Motor neuron (in vitro differentiated cells): ENCODE data around the gene BRMS1. TPM values are rescaled to one million over a fixed set of nuclear protein-coding genes. Genes with fewer than 3 reads are reported as not detected.
"Not testable (repeated sequence)": the region's sequence is repeated elsewhere in the genome, so short reads cannot be mapped to it uniquely, and the experiment has no call there.

Experiments
- ATAC-seq, 8 experiments: fragments of 200-7000 bp; cut with Tn5 transposase; replicated peaks in 6 of 8; 2 replicates each; pipeline ENCODE4 v1.8.0; 2021; ENCODE audit warnings: mild to moderate bottlenecking in 8 of 8, moderate library complexity in 8 of 8
- H3K27ac ChIP-seq, 2 donors: fragments of 250-450 bp; sonication (Bioruptor Pico); 2 replicates each; pipeline ENCODE4 v1.9.0; 2021; ENCODE audit warnings: antibody characterized with exemption in 2 of 2, mild to moderate bottlenecking in 2 of 2, moderate library complexity in 1 of 2
- H3K4me1 ChIP-seq, 2 donors: fragments of 250-450 bp; sonication (Bioruptor Pico); replicated peaks in 1 of 2; 2 replicates each; pipeline ENCODE4 v1.6.1; 2021; ENCODE audit warnings: antibody characterized with exemption in 2 of 2, mild to moderate bottlenecking in 2 of 2, moderate library complexity in 1 of 2
- H3K4me3 ChIP-seq, 5 donors: fragments of 250-450 bp; sonication (Bioruptor Pico); 2 replicates each; pipeline ENCODE4 v1.9.0; 2021; ENCODE audit warnings: antibody characterized with exemption in 5 of 5, mild to moderate bottlenecking in 5 of 5, moderate library complexity in 4 of 5
- WGBS, 10 experiments: fragments of 450-650 bp; shearing (Covaris generic); methylation state at CpG; one replicate each; pipeline ENCODE4 v1.0.0; 2022; 5-methylcytosine and 5-hydroxymethylcytosine counted together
- in situ Hi-C, 9 experiments: fragments of 400-800 bp; cut with MboI; loops; one replicate each; pipeline ENCODE4 v1.15.0; 2021; ENCODE audit warnings: low sequenced_read_pairs in 9 of 9, low pct_unique_long_range_greater_than_20kb in 2 of 9; ENCODE audit not compliant: unreplicated experiment in 9 of 9
- total RNA-seq, 8 experiments: library from RNA; unstranded; fragments of 300-600 nt; gene quantifications; 2 replicates each; pipeline versions ENCODE4 v1.2.3 to v1.2.4, GENCODE V29; 2022

BRMS1 gene
- total RNA-seq, 8 experiments from 2014 or later: 17.5 to 55.5 (median 34.7) TPM

DNA sequence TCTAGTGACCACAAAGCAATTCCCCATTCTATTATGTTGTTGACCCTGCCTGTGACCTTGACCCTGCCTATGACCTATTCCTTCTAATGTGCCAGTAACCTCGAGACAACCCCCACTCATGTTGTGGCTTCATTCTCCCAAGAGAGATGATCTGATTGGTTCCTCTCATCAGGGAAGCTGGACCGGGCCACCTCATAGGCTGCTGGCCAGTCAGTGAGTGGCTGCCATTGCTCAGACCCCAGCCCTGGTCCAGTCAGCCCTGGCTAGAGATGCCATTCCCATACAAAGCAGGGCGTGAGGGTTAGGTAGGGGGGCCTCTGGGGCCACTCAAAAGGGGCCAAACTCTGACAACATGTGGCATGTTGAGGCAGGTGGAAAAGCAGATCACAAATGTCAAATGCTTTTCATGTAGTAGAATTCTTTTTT lies 14.8 kb upstream of the BRMS1 start:
- Histone ChIP-seq H3K27ac (no peak overlapping the region), H3K4me1 (no peaks in the 10 kb centered on the region), H3K4me3 (no peak overlapping the region)
- in situ Hi-C loops: no loop called here
- 40 to 100% (median 54%) methylated on average over 1 to 3 of the region's 3 CpGs; no CpG with 5 or more reads in 2 of the 10 experiments for WGBS, 10 experiments
- ATAC-seq: peak in 2 of 8 experiments; percentile 14 to 17

DNA sequence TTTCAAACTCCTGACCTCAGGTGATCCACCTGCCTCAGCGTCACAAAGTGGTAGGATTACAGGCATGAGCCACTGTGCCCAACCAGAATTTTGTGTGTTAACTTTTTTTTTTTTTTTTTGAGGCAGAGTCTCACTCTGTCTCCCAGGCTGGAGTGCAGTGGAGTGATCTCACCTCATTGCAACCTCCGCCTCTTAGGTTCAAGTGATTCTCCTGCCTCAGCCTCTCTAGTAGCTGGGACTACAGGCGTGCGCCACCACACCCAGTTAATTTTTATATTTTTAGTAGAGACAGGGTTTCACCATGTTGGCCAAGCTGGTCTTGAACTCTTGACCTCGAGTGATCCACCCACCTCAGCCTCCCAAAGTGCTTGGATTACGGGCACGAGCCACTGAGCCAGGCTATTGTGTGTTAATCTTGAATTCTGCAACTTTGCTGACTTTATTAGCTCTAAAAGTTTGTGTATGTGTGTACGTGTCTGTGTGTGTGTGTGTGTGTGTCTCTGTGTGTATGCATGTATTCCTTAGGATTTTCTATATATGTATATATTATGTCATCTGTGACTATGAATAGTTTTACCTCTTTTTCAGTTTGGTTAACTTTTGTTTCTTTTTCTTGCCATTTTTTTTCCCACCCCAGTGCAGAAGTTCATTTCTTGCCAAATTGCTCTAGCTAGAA lies 5.8 kb upstream of the BRMS1 start:
- H3K4me3 ChIP-seq, H3K27ac ChIP-seq, in situ Hi-C loops, H3K4me1 ChIP-seq, ATAC-seq: not testable (repeated sequence)
- WGBS, 10 experiments: 20 to 100% (median 89%) methylated on average over 1 to 7 of the region's 8 CpGs

DNA sequence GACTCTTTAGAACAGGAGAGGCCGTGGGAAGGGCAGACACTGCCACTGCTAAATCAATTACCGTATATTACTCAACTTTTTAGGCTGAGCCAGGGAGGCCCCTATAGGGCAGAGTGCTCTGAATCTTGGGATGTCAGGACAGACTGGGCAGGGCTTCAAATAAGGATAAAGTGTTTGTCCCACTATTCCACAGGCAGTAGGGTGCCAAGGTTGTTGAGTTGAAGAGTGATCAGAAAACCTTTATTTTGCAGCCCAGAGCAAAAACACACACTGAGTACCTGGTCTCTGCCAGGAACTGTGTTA lies 4.1 kb upstream of the BRMS1 start:
- no peak for ATAC-seq
- H3K4me1 ChIP-seq: peaks cover 11 to 12% of the 10 kb centered on the region in 2 donors
- H3K4me3 ChIP-seq: no peak overlapping the region
- in situ Hi-C loops: loop anchor here in 1 of 9 experiments (25.0 kb wide), 1 partner anchor 137 kb away; no protein-coding TSS in a partner anchor
- 75 to 100% (median 90%) methylated on average over 1 to 2 of the region's 2 CpGs; no CpG with 5 or more reads in 5 of the 10 experiments for WGBS, 10 experiments
- H3K27ac ChIP-seq: no peak overlapping the region

DNA sequence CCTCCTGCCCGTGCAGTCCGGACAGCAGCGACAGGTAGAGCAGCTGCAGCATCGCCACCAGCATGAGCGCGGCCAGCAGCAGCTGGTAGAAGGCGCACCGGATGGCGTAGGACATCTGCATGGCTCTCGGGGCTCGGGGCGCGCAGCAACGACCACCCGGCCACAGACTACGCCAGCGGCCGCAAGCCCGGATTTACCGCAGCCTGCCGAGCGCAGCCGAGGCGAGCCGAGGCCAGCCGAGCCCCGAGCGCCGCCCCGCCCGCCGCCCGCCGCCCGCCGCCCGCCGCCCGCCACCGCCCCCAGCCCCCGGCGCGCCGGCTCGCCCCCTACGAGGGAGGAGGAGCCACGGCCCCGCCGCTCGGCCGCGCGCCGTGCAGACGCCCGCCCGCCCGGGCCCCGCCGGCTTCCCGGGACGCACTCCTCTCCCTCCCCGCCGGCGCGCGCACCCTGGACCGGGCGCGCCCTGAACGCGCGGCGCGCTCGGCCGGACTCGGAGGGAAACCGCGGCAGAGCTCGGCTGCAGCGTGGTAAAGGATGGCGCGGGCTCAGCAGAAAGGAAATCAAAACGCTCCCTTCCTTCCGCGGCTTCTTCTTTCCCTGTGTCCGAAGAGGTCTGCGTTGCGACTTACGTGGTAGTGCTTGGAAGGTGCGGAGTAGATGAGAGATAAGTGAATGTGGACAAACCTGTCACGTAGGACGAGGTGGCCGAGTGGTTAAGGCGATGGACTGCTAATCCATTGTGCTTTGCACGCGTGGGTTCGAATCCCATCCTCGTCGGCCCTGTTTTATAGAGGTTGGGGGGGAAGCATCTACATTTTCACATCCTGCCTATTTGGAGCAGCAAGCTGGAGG lies 2.7 kb upstream of the BRMS1 start, which contains the start of gene B4GAT1:
Gene B4GAT1 (minus strand): TSS at position 205 of the 852 bp plus-strand sequence. CDS start 84 bp downstream, at position 121.
- H3K27ac ChIP-seq: peak within 1 kb of the TSS; percentile 95
- H3K4me1 ChIP-seq: peaks cover 14 to 15% of the 10 kb centered on the region in 2 donors
- in situ Hi-C loops: loop anchor here in 1 of 9 experiments (25.0 kb wide), 1 partner anchor 135 kb away; no protein-coding TSS in a partner anchor
- 0 to 5% (median 1%) methylated on average over 3 to 14 of the region's 101 CpGs; no CpG with 5 or more reads in 4 of the 10 experiments for WGBS, 10 experiments
- H3K4me3 ChIP-seq: peak within 1 kb of the TSS; percentile 64 to 85 (median 77)
- peak; percentile 66 to 76 (median 68) for ATAC-seq

DNA sequence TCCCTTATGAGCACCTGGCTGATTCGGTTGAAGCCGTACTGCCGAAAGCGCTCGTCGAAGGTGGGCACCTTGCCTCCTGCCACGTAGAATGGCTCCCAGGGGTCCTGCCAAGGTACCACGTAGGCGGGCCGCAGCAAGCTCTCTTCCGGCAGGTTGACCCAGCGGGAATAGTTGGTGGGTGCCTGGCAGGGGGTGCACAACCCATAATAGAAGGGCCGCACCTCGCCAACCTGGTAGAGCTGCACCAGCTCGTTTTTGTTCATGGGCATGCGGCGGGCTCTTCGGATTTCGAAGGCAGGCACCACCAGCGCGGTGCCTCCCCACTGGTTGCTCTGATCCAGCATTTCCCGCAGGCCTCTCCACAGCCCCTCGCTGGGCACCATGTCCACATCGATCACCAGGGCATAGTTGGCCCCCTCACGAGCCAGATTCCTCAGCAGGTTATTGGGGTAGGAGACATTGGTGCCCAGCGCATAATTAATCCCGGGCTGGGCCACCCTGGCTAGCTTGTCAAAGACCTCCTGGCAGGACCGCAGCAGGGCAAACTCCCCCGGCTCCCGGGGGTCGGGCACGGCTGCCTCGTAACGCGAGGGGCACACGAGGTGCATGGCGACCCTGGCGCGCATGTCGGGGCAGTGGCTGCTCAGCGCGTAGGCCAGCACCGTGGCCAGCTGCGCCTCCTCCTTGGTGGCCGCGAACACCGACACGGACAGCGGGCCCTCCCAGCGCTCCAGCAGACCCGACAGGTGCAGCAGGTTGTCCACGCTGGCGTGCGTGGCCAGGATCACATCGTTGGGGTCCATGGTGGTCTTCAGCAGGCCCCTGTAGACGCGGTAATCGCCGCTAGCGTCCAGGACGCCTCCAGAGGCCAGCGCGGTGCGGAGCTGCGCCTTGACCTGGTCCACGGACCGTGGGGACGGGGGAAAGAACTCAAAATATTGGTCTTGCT lies 1.8 kb upstream of the BRMS1 start:
- 0 to 74% (median 4%) methylated on average over 4 to 20 of the region's 68 CpGs; no CpG with 5 or more reads in 3 of the 10 experiments for WGBS, 10 experiments
- peaks cover 14 to 15% of the 10 kb centered on the region in 2 donors for H3K4me1 ChIP-seq
- peak in 7 of 8 experiments; percentile 1 to 22 (median 15) for ATAC-seq
- peak overlapping the region; percentile 95 for H3K27ac ChIP-seq
- in situ Hi-C loops: loop anchor here in 1 of 9 experiments (25.0 kb wide), 1 partner anchor 134 kb away; no protein-coding TSS in a partner anchor
- H3K4me3 ChIP-seq: peak overlapping the region; percentile 64 to 85 (median 77)

DNA sequence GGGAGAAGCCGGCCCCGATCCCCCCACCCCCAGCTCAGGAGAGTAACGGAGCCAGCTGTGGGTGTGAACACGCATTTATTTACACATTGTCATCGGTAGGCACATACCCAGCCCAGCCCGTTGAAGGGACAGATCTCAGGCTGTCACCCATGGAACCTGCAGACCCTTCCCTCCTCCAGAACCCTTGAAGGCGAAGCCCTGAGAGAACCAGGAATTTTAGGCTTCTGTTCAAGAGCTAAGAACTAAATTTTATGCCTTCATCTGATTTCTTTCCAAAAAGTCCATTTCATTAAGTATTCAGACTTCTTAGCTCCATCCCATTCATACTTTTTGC lies 379 bp upstream of the BRMS1 start:
- H3K4me3 ChIP-seq: peak overlapping the region; percentile 64 to 85 (median 77)
- H3K27ac ChIP-seq: peak overlapping the region; percentile 75 to 81
- whole genome bisulfite sequencing, 10 experiments: 0 to 17% (median 0%) methylated on average over 1 to 4 of the region's 7 CpGs; no CpG with 5 or more reads in 5 of the 10 experiments
- in situ Hi-C loops: loop anchor here in 1 of 9 experiments (25.0 kb wide), 1 partner anchor 133 kb away; no protein-coding TSS in a partner anchor
- H3K4me1 ChIP-seq: peaks cover 14 to 15% of the 10 kb centered on the region in 2 donors
- peak in 2 of 8 experiments; percentile 0 for ATAC-seq

DNA sequence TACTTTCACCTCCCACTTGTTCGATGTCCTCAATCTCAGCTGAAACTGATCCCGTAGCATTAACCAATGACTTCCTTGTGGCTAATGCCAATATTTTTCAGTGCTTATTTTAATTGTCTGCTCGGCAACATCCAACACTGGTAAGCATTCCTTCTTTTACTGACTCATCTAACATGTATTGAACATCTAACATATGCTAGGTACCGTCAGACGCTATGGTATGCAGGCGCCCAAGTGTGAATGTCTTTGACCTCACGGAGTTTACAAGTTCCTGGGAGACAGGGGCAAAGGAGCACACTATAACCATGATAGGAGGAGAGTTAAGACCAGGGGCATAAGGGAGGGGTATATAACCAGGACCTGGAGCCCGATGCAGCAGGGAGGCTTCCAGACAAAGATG lies 1.7 kb downstream of the BRMS1 start:
- peaks cover 14 to 15% of the 10 kb centered on the region in 2 donors for H3K4me1 ChIP-seq
- no peak overlapping the region for H3K4me3 ChIP-seq
- WGBS, 10 experiments: 79 to 100% (median 94%) methylated on average over 1 to 7 of the region's 8 CpGs
- in situ Hi-C loops: loop anchor here in 1 of 9 experiments (25.0 kb wide), 1 partner anchor 131 kb away; no protein-coding TSS in a partner anchor
- ATAC-seq: no peak
- H3K27ac ChIP-seq: no peak overlapping the region

DNA sequence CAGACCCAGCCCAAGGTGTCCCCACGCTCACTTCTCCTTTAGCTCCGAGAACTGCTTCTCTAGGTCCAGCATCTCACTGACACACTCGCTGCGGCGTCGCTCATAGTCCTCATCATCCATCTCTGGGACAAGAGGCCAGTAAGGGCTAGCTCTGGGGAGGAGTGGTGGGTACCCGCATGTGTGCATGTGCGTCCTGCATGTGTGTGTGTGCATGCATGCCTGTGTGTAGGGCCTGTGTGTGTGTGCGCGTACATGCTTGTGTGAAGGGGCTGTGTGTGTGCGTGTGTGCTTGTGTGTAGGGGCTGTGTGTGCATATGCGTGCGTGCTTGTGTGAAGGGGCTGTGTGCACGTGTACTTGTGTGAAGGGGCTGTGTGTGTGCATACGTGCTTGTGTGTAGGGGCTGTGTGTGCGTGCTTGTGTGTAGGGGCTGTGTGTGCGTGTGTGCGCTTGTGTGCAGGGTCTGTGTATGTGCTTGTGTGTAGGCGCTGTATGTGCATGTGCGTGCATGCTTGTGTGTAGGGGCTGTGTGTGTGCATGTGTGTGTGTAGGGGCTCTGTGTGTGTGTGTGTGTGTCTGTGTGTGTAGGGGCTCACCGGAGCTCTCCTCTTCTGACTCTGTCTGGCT lies 3.3 kb downstream of the BRMS1 start:
- no peak overlapping the region for H3K4me3 ChIP-seq
- in situ Hi-C loops: loop anchor here in 1 of 9 experiments (25.0 kb wide), 1 partner anchor 129 kb away; no protein-coding TSS in a partner anchor
- WGBS, 10 experiments: 90 to 100% (median 96%) methylated on average over 2 to 9 of the region's 21 CpGs; no CpG with 5 or more reads in 2 of the 10 experiments
- ATAC-seq: no peak
- no peak overlapping the region for H3K27ac ChIP-seq
- H3K4me1 ChIP-seq: peaks cover 23 to 28% of the 10 kb centered on the region in 2 donors

DNA sequence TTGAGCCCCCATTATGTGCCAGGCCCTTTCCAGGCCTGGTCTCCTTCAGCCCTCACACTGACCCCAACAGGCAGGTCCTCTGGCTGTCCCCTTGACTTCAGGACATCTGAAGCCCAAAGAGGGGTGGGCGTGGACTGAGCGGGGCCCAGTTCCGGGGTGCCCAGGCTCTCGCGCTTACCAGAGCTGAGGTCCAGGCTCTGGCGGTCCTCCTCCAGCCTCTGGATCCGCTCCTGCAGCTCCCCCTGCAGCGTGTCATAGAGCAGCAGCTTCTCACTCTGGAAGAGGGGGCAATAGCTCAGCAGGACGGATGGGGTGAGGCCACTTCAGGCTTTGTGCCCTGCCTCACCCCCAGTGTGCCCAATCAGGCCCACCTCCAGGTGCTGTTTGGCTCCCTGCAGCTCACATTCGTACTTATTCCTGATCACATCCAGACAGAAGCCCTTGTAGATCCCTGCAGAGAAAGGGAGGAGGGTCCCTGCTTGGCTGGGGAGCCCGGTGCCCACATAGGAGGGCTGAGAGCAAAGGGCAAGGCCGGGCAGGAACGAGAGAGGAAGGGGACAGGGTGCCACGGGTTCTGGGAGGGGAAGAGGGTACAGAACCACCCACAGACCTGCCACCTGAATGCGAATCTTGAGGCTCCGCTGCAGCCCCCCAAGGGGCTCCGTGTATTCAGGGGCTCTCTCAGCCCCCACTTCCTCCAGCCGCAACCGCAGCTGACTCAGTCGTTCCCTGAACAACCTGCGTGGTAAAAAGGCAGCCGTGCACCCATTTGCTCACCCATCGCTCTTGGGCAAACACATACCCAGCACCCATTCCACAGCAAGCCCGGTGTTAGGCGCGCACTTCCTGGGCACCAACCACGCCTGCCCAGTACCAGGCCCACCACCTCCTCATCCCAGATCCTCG lies 4.1 kb downstream of the BRMS1 start:
- WGBS, 10 experiments: 87 to 100% (median 90%) methylated on average over 2 to 8 of the region's 28 CpGs; no CpG with 5 or more reads in 4 of the 10 experiments
- in situ Hi-C loops: loop anchor here in 1 of 9 experiments (25.0 kb wide), 1 partner anchor 129 kb away; no protein-coding TSS in a partner anchor
- ATAC-seq: no peak
- peaks cover 24 to 28% of the 10 kb centered on the region in 2 donors for H3K4me1 ChIP-seq
- no peak overlapping the region for H3K27ac ChIP-seq
- no peak overlapping the region for H3K4me3 ChIP-seq

DNA sequence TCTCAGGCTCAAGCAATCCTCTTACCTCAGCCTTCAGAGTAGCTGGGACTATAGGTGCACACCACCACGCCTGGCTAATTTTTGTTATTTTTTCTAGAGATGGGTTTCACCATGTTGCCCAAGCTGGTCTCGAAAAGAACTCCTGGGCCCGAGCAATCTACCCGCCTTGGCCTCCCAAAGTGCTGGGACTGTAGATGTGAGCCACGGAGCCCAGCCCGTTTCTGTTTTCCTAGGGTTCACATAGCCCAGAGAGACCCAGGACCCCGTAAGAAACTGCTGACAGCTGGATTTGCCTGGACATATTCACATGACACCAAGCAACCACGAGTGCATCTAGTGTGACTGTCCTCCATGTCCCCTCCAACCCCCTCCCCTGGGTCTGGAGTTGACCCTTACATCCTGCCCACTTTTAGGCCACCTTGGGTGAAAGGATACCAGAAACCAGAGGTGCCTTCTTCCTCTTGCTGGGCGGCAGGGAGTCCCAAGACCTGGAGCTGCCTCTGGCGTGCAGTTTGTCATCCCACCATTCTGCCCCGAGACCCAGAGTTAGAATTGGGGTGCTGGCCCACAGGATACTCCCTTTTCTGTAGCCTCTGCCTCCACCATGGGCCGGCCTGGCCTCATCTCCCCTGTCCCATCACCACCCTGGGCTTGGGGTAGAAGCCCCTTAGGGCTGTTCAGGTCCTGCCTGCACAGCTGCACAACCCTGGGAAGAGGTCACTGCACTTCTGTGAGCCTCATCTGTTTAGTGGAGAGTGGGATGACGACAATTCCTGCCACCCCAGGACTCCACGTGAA lies 5.0 kb downstream of the BRMS1 start:
- no peak for ATAC-seq
- WGBS, 10 experiments: 69 to 100% (median 81%) methylated on average over 1 to 8 of the region's 14 CpGs; no CpG with 5 or more reads in 4 of the 10 experiments
- Histone ChIP-seq H3K4me3 (no peak overlapping the region), H3K4me1 (peaks cover 24 to 33% of the 10 kb centered on the region in 2 donors), H3K27ac (no peak overlapping the region)
- in situ Hi-C loops: loop anchor here in 1 of 9 experiments (25.0 kb wide), 1 partner anchor 128 kb away; no protein-coding TSS in a partner anchor
